Small intestine (tissue), 7 donors: ENCODE measurements around the gene APOA4. TPM values are rescaled to one million over a fixed set of nuclear protein-coding genes. Genes with fewer than 3 reads are reported as not detected.
"Not testable (repeated sequence)": the region's sequence is repeated elsewhere in the genome, so short reads cannot be mapped to it uniquely, and the experiment has no call there.

Experiments used
- DNase-seq, 2 donors: peaks; one replicate each; pipeline versions ENCODE4 v3.0.0 to v3.0.0-alpha.2; 2013
- FAIRE-seq: peaks from 2 replicates; lab custom pipeline; 2012; peaks lifted over from hg19 to GRCh38; lab: Jason Lieb, UNC
- H3K27ac ChIP-seq, 3 donors: one replicate each; pipeline ENCODE4 v1.5.1; 2013; ENCODE audit warnings: low read length in 2 of 3, mild to moderate bottlenecking in 2 of 3, control low read depth in 1 of 3, inconsistent platforms in 1 of 3, low read depth in 1 of 3, moderate library complexity in 1 of 3
- H3K27me3 ChIP-seq, 3 donors: one replicate each; pipeline ENCODE4 v1.6.1; 2013; ENCODE audit warnings: low read length in 3 of 3, inconsistent platforms in 1 of 3; ENCODE audit not compliant: control insufficient read depth in 3 of 3, insufficient read depth in 3 of 3
- H3K36me3 ChIP-seq, 3 donors: one replicate each; pipeline ENCODE4 v1.6.1; 2013; ENCODE audit warnings: low read length in 3 of 3, inconsistent platforms in 1 of 3, low read depth in 1 of 3, mild to moderate bottlenecking in 1 of 3, moderate library complexity in 1 of 3; ENCODE audit not compliant: control insufficient read depth in 3 of 3, insufficient read depth in 2 of 3
- H3K4me1 ChIP-seq, 3 donors: one replicate each; pipeline ENCODE4 v1.6.1; 2013; ENCODE audit warnings: low read length in 2 of 3, inconsistent platforms in 1 of 3, low read depth in 1 of 3, mild to moderate bottlenecking in 1 of 3, moderate library complexity in 1 of 3; ENCODE audit not compliant: control insufficient read depth in 3 of 3, insufficient read depth in 2 of 3
- H3K4me3 ChIP-seq, 3 donors: one replicate each; pipeline ENCODE4 v1.5.1; 2013; ENCODE audit warnings: low read length in 3 of 3, control low read depth in 1 of 3, inconsistent platforms in 1 of 3, low read depth in 1 of 3, mild to moderate bottlenecking in 1 of 3, moderate library complexity in 1 of 3
- H3K9me3 ChIP-seq, 2 donors: one replicate each; pipeline ENCODE4 v1.6.1; 2013; ENCODE audit warnings: low read depth in 1 of 2, low read length in 1 of 2; ENCODE audit not compliant: control insufficient read depth in 2 of 2, insufficient read depth in 1 of 2
- WGBS, 3 donors: extraction: QIAGEN DNeasy Blood & Tissue Kit; methylation state at CpG; one replicate each; pipeline ENCODE4 v1.1.7; 2013; 5-methylcytosine and 5-hydroxymethylcytosine counted together
- polyA plus RNA-seq, 4 donors: library from polyadenylated mRNA; stranded (reverse) in 3 of 4; unstranded in 1 of 4; fragments of 200-250 nt in 3 of 4; fragments of 120-200 nt in 1 of 4; gene quantifications; one replicate each; pipeline versions ENCODE4 v1.2.1 to v1.2.3, GENCODE V29; 2013
- donor health status: healthy with polysubstance abuse.
- donor health status: control.
- donor health status: control.
- donor health status: Bipolar disorder and iron deficiency.
- donor health status: healthy.

APOA4 gene
- polyA plus RNA-seq, 4 donors, result 338 to 9,049 (median 4,672) TPM

DNA sequence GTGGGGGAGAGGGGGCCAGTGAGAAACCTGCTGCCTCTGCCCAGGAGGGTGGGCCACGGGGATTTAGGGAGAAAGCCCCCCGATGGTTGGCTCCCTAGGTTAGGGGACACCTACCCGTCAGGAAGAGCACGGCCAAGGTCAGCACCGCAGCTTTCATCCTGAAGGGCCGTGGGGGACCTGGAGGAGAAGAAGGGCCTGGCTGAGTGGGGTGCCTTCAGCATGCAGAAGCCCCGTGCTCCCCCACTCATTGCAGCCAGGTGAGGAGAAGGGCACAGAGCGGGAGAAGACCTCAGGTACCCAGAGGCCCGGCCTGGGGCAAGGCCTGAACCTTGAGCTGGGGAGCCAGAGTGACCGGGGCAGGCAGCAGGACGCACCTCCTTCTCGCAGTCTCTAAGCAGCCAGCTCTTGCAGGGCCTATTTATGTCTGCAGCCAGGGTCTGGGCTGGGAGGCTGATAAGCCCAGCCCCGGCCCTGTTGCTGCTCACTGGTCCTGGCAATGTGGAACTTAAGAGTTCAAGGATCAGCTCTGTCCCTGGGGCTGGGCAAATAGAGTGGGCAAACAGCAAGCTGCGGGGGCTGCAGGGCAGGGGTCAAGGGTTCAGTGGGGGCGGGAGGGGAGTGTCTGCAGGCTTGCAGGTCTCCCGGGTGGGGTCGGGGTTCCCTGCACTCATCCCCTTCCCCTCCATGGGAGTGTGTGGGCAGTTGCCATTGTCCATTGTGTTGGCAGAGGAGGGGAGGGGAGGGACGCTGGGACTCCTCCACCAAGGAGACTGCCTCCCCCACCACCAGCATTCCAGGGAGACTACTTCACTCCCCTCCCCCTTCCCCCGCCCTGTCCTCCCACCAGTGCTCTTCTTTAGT, 14.4 kb upstream of the APOA4 start, which contains the start of gene APOA1:
APOA1 (minus strand) TSS at position 392 of the 861 bp plus-strand sequence; CDS start at position 157, 235 bp downstream.
- DNase-seq (peak; percentile 75 to 84), FAIRE-seq (no peak)
- peak within 1 kb of the TSS in 2 of 3 donors; percentile 53 to 69 for H3K4me3 ChIP-seq
- 46 to 70% (median 56%) methylated on average over 16 to 19 of the region's 19 CpGs for WGBS, 3 donors
- H3K4me1 ChIP-seq, result peaks cover 0 to 74% (median 4%) of the 10 kb centered on the region in 3 donors
- H3K9me3 ChIP-seq, result no peaks in the 10 kb centered on the region
- peaks cover 0 to 42% (median 0%) of the 10 kb centered on the region in 3 donors for H3K36me3 ChIP-seq
- no peaks in the 10 kb centered on the region for H3K27me3 ChIP-seq
- peak within 1 kb of the TSS; percentile 75 to 94 (median 93) for H3K27ac ChIP-seq

GRCh38 chr11:116836632-116836991, 13.5 kb upstream of the APOA4 start:
- no peaks in the 10 kb centered on the region for H3K9me3 ChIP-seq
- peaks cover 0 to 77% (median 5%) of the 10 kb centered on the region in 3 donors for H3K4me1 ChIP-seq
- peaks cover 0 to 50% (median 0%) of the 10 kb centered on the region in 3 donors for H3K36me3 ChIP-seq
- no peak for FAIRE-seq
- peak overlapping the region in 2 of 3 donors; percentile 53 to 69 for H3K4me3 ChIP-seq
- 87 to 95% (median 89%) methylated on average over 7 of the region's 7 CpGs for WGBS, 3 donors
- H3K27me3 ChIP-seq, result no peaks in the 10 kb centered on the region
- peak overlapping the region; percentile 75 to 94 (median 93) for H3K27ac ChIP-seq
- no peak for DNase-seq

DNA sequence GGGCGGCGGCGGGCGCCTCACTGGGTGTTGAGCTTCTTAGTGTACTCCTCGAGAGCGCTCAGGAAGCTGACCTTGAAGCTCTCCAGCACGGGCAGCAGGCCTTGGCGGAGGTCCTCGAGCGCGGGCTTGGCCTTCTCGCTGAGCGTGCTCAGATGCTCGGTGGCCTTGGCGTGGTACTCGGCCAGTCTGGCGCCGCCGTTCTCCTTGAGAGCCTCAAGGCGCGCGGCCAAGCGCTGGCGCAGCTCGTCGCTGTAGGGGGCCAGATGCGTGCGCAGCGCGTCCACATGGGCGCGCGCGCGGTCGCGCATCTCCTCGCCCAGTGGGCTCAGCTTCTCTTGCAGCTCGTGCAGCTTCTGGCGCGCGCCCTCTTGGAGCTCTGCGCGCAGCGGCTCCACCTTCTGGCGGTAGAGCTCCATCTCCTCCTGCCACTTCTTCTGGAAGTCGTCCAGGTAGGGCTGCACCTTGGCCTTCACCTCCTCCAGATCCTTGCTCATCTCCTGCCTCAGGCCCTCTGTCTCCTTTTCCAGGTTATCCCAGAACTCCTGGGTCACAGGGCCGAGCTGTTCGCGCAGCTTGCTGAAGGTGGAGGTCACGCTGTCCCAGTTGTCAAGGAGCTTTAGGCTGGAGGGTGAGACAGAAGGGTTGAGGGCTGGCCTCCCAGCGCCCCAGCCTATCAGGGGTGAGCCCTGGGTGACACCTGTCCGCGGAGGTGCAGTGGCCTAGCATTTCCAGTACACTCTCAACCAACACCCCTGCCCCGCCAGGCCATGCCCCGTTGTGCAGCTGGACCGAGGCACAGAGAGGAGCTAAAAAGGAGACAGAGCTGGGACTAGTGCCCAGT, 12.9 kb upstream of the APOA4 start:
- Histone ChIP-seq H3K4me3 (peak overlapping the region in 2 of 3 donors; percentile 53 to 69), H3K36me3 (peaks cover 0 to 51% (median 0%) of the 10 kb centered on the region in 3 donors), H3K4me1 (peaks cover 0 to 74% (median 5%) of the 10 kb centered on the region in 3 donors), H3K27me3 (no peaks in the 10 kb centered on the region), H3K9me3 (no peaks in the 10 kb centered on the region), H3K27ac (peak overlapping the region; percentile 75 to 94 (median 93))
- DNase-seq (peak; percentile 93 to 94), FAIRE-seq (no peak)
- WGBS, 3 donors, result 13 to 20% (median 16%) methylated on average over 50 to 57 of the region's 57 CpGs

DNA sequence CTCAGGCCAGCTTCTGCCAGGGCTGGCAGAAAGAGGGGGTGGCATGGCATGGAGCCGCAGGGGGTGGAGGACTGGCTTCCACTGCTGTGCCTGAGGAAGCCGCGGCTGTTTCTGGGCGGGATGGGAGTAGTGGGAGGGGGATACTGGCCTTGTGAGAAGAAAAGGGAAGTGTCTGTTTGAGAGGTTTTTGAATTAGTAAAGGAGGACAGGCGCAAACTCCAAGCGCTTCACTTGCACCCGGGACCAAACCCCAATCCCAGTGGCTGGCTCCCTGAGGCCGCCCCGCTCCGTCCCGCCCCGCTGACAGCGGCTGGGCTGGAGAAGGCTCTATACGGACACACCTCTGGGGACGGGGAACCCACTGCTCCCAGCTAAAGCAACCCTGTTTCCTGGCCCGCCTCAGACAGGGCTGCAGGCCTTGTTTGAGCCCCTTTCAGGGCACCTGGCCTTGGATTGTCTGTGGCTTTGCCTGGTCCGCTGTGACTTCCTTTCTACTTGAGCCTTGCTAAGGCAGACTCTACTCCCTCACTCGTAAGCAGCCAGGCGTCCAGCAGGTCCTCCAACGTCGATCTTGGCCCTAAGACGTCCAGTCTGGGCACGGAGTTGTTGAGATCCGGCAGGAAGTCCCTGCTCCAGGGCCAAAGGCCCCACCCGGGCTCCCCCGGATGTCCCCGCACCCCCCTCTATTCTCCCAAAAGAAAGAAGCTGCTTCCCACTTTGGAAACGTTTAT, 12.1 kb upstream of the APOA4 start:
- Histone ChIP-seq H3K27me3 (no peaks in the 10 kb centered on the region), H3K4me3 (peak overlapping the region in 2 of 3 donors; percentile 53 to 69), H3K4me1 (peaks cover 0 to 74% (median 5%) of the 10 kb centered on the region in 3 donors), H3K27ac (peak overlapping the region; percentile 75 to 94 (median 93)), H3K9me3 (no peaks in the 10 kb centered on the region), H3K36me3 (peaks cover 0 to 51% (median 0%) of the 10 kb centered on the region in 3 donors)
- 45 to 80% (median 68%) methylated on average over 27 to 28 of the region's 28 CpGs for WGBS, 3 donors
- DNase-seq (peak in 1 of 2 donors; percentile 55), FAIRE-seq (no peak)

GRCh38 chr11:116834535-116835041, 11.5 kb upstream of the APOA4 start:
- Histone ChIP-seq H3K4me1 (peaks cover under 1 to 75% (median 5%) of the 10 kb centered on the region in 3 donors), H3K4me3 (peak overlapping the region in 1 of 3 donors; percentile 69), H3K36me3 (peaks cover 0 to 51% (median 0%) of the 10 kb centered on the region in 3 donors), H3K27ac (peak overlapping the region; percentile 75 to 94 (median 93))
- H3K9me3 ChIP-seq, FAIRE-seq, H3K27me3 ChIP-seq: not testable (repeated sequence)
- WGBS, 3 donors, result 78 to 84% (median 84%) methylated on average over 13 of the region's 13 CpGs
- peak in 1 of 2 donors; percentile 39 for DNase-seq

DNA sequence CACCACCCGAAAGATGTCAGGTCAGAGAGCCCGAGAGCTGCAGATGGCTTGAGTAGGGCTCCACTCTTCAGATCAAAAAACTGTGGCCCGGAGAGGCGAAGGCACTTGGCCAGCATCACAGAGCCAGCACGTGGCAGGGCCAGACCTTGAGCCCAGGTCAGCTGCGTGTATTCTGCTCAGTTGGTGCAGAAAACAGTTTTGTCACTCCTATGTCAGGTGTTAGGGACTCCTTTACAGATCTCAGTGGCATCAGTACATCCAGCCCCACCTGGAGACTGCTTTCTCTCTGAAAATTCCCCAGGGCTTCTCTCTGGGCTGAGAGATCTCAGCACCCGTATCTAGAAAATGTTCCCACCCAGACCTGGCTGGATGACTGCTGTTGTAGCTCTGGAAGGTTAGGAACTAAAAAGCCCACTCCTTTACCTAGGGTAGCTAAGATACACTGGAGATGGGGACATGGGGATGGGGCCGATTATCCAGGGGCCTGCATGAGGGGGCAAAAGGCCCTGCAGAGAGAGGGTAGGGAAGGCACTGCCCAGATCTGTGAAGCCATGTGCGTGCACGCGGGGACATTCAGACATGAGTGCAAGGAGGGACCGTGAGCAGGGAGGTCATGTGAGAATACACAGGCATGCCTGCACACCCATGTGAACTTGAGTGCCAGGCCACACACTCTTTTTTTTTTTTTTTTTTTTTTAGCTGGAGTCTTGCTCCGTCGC, 10.9 kb upstream of the APOA4 start:
- 74 to 91% (median 77%) methylated on average over 14 of the region's 14 CpGs for WGBS, 3 donors
- Histone ChIP-seq H3K4me3 (no peak overlapping the region), H3K9me3 (no peaks in the 10 kb centered on the region), H3K27ac (peak overlapping the region in 2 of 3 donors; percentile 68 to 93), H3K4me1 (peaks cover 4 to 73% (median 7%) of the 10 kb centered on the region in 3 donors), H3K36me3 (peaks cover 0 to 51% (median 0%) of the 10 kb centered on the region in 3 donors), H3K27me3 (no peaks in the 10 kb centered on the region)
- FAIRE-seq, result no peak
- peak in 1 of 2 donors; percentile 47 for DNase-seq

DNA sequence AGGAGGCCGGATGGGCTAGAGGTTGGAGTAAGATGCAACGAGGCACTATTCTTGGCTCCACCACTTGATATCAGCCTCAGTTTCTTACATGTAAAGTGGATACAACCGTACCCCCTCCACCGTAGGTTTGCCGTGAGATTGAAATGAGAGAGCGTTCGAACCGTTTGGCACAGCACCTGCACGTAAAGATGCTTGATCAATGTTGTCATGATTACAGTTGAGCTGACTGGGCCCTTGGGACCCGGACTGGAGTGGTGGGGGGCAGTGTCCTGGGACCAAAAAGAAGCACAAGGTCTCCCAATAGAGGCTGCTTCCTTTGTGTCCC, 10.3 kb upstream of the APOA4 start:
- peak in 1 of 2 donors; percentile 5 for DNase-seq
- Histone ChIP-seq H3K27ac (peak overlapping the region in 2 of 3 donors; percentile 68 to 93), H3K36me3 (peaks cover 0 to 51% (median 0%) of the 10 kb centered on the region in 3 donors), H3K4me3 (no peak overlapping the region), H3K27me3 (no peaks in the 10 kb centered on the region), H3K9me3 (no peaks in the 10 kb centered on the region), H3K4me1 (peaks cover 5 to 73% (median 7%) of the 10 kb centered on the region in 3 donors)
- 88 to 94% (median 90%) methylated on average over 10 of the region's 10 CpGs for WGBS, 3 donors
- FAIRE-seq, result no peak
